Smooth muscle cell of the umbilical artery (primary cell): ENCODE data around the gene MTA3. TPM values are rescaled to one million over a fixed set of nuclear protein-coding genes. Genes with fewer than 3 reads are reported as not detected.

Experiments
- total RNA-seq: library from RNA; depleted of rRNA; stranded (reverse); fragments of >200 nt; gene quantifications from 2 replicates; pipeline ENCODE4 v1.2.3, GENCODE V29; 2014

MTA3 gene
- total RNA-seq, result 27.3 and 30.4 TPM in 2 replicates

GRCh38 chr2:42568401-42569115 is at the start of gene MTA3:
TSS of gene MTA3 (plus strand) at chr2:42568632. CDS start at chr2:42568746, 114 bp downstream.

GRCh38 chr2:42764096-42764495 is 195.7 kb downstream of the MTA3 start, which contains the start of gene OXER1:
TSS of gene OXER1 (minus strand) at chr2:42764135. CDS start at chr2:42764062, 73 bp downstream.

GRCh38 chr2:42792583-42793333 is 224.3 kb downstream of the MTA3 start, which contains the start of gene HAAO:
TSS of gene HAAO (minus strand) at chr2:42792583. CDS start at chr2:42792536, 47 bp downstream.

Other genes starting within 250 kb of the MTA3 start
- gene COX7A2L, start 207.4 kb upstream of the MTA3 start, total RNA-seq, result 152 and 407 TPM in 2 replicates
- gene KCNG3, start 74.7 kb upstream of the MTA3 start, total RNA-seq, result 0.05 TPM in 1 of 2 replicates, not detected in the other
- gene OXER1, start 195.5 kb downstream of the MTA3 start, total RNA-seq, result not detected in 2 replicates
- gene HAAO, start 224.0 kb downstream of the MTA3 start, total RNA-seq, result not detected in 2 replicates